ENCODE measurements around the gene NFATC4. TPM values are rescaled to one million over a fixed set of nuclear protein-coding genes. Genes with fewer than 3 reads are reported as not detected.

NFATC4 gene
- total RNA-seq, 1 donor from 2014 or later, result 41.3 TPM

GRCh38 chr14:24427537-24428508 is 59.8 kb downstream of the NFATC4 start:
- peak; percentile 87 for DNase-seq (ENCODE audit: low spot score)

GRCh38 chr14:24428628-24429394 is 60.8 kb downstream of the NFATC4 start:
- DNase-seq (ENCODE audit: low spot score), result peak; percentile 79

Other genes starting within 250 kb of the NFATC4 start
- gene FITM1, start 237.5 kb upstream of the NFATC4 start, total RNA-seq, result 0.58 TPM
- 121 TPM for gene PSME1, start 232.0 kb upstream of the NFATC4 start, total RNA-seq
- 15.5 TPM for gene EMC9, start 226.6 kb upstream of the NFATC4 start, total RNA-seq
- gene PSME2, start 221.6 kb upstream of the NFATC4 start, total RNA-seq, result 113 TPM
- gene RNF31, start 220.7 kb upstream of the NFATC4 start, total RNA-seq, result 60.0 TPM
- 102 TPM for gene IRF9, start 206.9 kb upstream of the NFATC4 start, total RNA-seq
- gene REC8, start 196.1 kb upstream of the NFATC4 start, total RNA-seq, result 31.5 TPM
- gene IPO4, start 179.4 kb upstream of the NFATC4 start, total RNA-seq, result 46.3 TPM
- gene TM9SF1, start 172.7 kb upstream of the NFATC4 start, total RNA-seq, result 51.0 TPM
- not detected for gene TSSK4, start 162.5 kb upstream of the NFATC4 start, total RNA-seq
- gene CHMP4A, start 154.7 kb upstream of the NFATC4 start, total RNA-seq, result 58.7 TPM
- 10.3 TPM for gene MDP1, start 152.1 kb upstream of the NFATC4 start, total RNA-seq
- gene NEDD8, start 135.8 kb upstream of the NFATC4 start, total RNA-seq, result 169 TPM
- gene GMPR2, start 135.3 kb upstream of the NFATC4 start, total RNA-seq, result 46.5 TPM
- 73.3 TPM for gene TINF2, start 125.6 kb upstream of the NFATC4 start, total RNA-seq
- 0.77 TPM for gene TGM1, start 105.0 kb upstream of the NFATC4 start, total RNA-seq
- gene RABGGTA, start 96.6 kb upstream of the NFATC4 start, total RNA-seq, result 17.0 TPM
- 19.0 TPM for gene DHRS1, start 68.4 kb upstream of the NFATC4 start, total RNA-seq
- 23.4 TPM for gene NOP9, start 68.3 kb upstream of the NFATC4 start, total RNA-seq
- 19.1 TPM for gene CIDEB, start 60.2 kb upstream of the NFATC4 start, total RNA-seq
- gene LTB4R2, start 58.0 kb upstream of the NFATC4 start, total RNA-seq, result 7.2 TPM
- gene LTB4R, start 56.7 kb upstream of the NFATC4 start, total RNA-seq, result 11.9 TPM
- gene ADCY4, start 33.1 kb upstream of the NFATC4 start, total RNA-seq, result 59.6 TPM
- gene RIPK3, start 28.2 kb upstream of the NFATC4 start, total RNA-seq, result 12.7 TPM
- gene NYNRIN, start 30.8 kb downstream of the NFATC4 start, total RNA-seq, result 11.7 TPM
- 5.0 TPM for gene CBLN3, start 61.5 kb downstream of the NFATC4 start, total RNA-seq
- 41.4 TPM for gene KHNYN, start 61.8 kb downstream of the NFATC4 start, total RNA-seq
- gene SDR39U1, start 74.6 kb downstream of the NFATC4 start, total RNA-seq, result 50.1 TPM
- gene CMA1, start 140.1 kb downstream of the NFATC4 start, total RNA-seq, result 1.4 TPM
- gene CTSG, start 208.1 kb downstream of the NFATC4 start, total RNA-seq, result 6.3 TPM
- gene GZMH, start 241.5 kb downstream of the NFATC4 start, total RNA-seq, result not detected

All from mesenteric fat pad (tissue), 1 donor.